Stimulated activated naive B cell treated with anti-CD40 and anti-IgM and Interleukin-4, amounts not matched to agents 10 μg/mL and 1 μg/mL and 100 μg/mL, for 72 hours (primary cell): ENCODE data around the gene ZNF70.

Experiments used
- ATAC-seq, 2 donors: fragments of 150-1000 bp; cut with Tn5 transposase; replicated peaks; 2 replicates each; pipeline ENCODE4 v1.10.0; 2021; ENCODE audit warnings: moderate library complexity in 1 of 2
- DNase-seq: peaks from one replicate; pipeline ENCODE4 v3.0.0; 2021
- H3K27ac Mint-ChIP-seq: one replicate; pipeline ENCODE4 v1.8.0; 2022; ENCODE audit warnings: mild to moderate bottlenecking, mixed read lengths
- H3K27me3 Mint-ChIP-seq, 2 donors: one replicate each; pipeline ENCODE4 v1.8.0; 2022; ENCODE audit warnings: mixed read lengths in 2 of 2
- H3K36me3 Mint-ChIP-seq, 2 donors: one replicate each; pipeline ENCODE4 v1.8.0; 2022; ENCODE audit warnings: mixed read lengths in 2 of 2, mild to moderate bottlenecking in 1 of 2
- H3K4me1 Mint-ChIP-seq, 2 donors: one replicate each; pipeline ENCODE4 v1.8.0; 2022; ENCODE audit warnings: mixed read lengths in 2 of 2, mild to moderate bottlenecking in 1 of 2
- H3K4me3 Mint-ChIP-seq, 2 donors: one replicate each; pipeline ENCODE4 v1.8.0; 2022; ENCODE audit warnings: mild to moderate bottlenecking in 2 of 2, mixed read lengths in 2 of 2, moderate library complexity in 1 of 2
- H3K9me3 Mint-ChIP-seq, 2 donors: one replicate each; pipeline ENCODE4 v1.8.0; 2022; ENCODE audit warnings: mixed read lengths in 2 of 2, mild to moderate bottlenecking in 1 of 2

The ZNF70 gene

DNA sequence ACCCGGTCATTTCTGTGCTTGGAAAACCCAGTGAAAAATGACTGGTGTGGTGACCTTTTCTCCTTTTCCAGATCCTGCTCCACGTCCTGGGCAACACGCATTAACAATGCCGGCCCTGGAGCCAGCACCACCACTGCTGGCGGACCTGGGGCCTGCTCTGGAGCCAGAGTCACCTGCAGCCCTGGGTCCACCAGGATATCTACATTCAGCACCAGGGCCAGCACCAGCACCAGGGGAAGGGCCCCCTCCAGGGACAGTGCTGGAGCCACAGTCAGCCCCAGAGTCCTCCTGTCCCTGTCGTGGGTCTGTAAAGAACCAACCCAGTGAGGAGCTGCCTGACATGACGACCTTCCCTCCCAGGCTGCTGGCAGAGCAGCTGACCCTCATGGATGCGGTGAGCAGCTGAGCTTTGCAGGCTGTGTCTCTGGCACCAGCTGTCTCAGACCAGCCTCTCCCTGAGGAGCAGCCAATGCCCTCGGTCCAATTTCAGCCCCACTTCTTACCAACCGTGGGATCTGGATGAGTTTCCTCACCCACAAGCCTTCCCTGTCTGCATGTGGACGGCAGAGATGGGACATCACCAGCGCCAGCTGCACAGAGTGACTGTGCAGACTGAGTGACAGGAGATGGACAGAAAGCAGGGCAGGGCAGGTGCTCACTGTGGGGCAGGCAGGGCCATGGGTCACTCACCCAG lies 58.2 kb downstream of the ZNF70 start:
- peaks cover 37 to 56% of the 10 kb centered on the region in 2 donors for H3K36me3 Mint-ChIP-seq

DNA sequence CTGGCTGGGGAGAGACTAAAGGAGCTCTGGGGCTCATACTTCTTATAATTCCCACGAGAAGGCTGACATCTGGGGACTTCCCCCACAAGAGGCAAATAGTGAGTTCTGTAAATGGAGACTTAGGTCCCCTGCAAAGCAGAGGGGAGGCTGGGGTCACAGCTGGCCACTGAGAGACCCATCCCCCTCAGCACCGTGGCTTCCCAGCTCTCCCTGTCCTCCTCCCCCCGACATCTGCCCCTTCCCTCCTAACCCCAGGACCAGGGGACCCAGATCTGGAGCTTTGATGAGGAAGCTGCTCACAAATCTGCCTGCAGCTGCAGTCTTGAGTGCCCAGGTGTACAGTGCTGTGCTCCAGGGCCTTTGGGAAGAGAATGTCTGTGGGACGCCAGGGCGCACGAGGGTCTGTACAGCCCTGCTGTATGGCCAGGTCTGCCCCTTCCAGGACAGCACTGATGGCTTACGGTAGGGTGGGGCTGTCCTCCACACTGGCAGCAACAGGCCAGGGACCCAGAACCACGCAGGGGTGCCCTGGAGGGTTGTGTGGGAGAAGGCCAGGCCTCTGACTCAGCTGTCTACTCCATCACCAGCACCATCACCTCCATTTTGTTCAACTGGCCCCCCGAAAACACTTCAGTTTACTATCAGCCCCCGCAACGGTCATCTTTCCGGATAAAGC lies 59.0 kb downstream of the ZNF70 start:
- no peaks in the 10 kb centered on the region for H3K9me3 Mint-ChIP-seq
- H3K4me3 Mint-ChIP-seq: no peak overlapping the region
- no peak for DNase-seq
- H3K36me3 Mint-ChIP-seq: peaks cover 37 to 57% of the 10 kb centered on the region in 2 donors
- H3K27ac Mint-ChIP-seq: no peak overlapping the region
- peaks cover 21 to 30% of the 10 kb centered on the region in 2 donors for H3K4me1 Mint-ChIP-seq
- no peak for ATAC-seq
- no peaks in the 10 kb centered on the region for H3K27me3 Mint-ChIP-seq

More for the DNA sequence above, 58.2 kb downstream of the ZNF70 start:
- H3K27me3 Mint-ChIP-seq: no peaks in the 10 kb centered on the region
- peaks cover 21 to 39% of the 10 kb centered on the region in 2 donors for H3K4me1 Mint-ChIP-seq
- H3K4me3 Mint-ChIP-seq: no peak overlapping the region
- no peaks in the 10 kb centered on the region for H3K9me3 Mint-ChIP-seq
- no peak overlapping the region for H3K27ac Mint-ChIP-seq
- DNase-seq (no peak), ATAC-seq (no peak)

- Mint-ChIP-seq H3K4me1 (peaks cover 9 to 19% of the 10 kb centered on the region in 2 donors), H3K27me3 (no peaks in the 10 kb centered on the region), H3K9me3 (no peaks in the 10 kb centered on the region), H3K27ac (no peak within 1 kb of the TSS), H3K4me3 (no peak within 1 kb of the TSS), H3K36me3 (peaks cover 35 to 55% of the 10 kb centered on the region in 2 donors)
- DNase-seq: no peak
- no peak for ATAC-seq
Measured at GRCh38 chr22:23690713-23691112, 60.2 kb downstream of the ZNF70 start, which contains the start of gene RGL4. RGL4 (plus strand) TSS chr22:23691013; CDS start chr22:23692031, 1,018 bp downstream.

- DNase-seq (no peak), ATAC-seq (no peak)
- peaks cover 29 to 42% of the 10 kb centered on the region in 2 donors for H3K36me3 Mint-ChIP-seq
- H3K9me3 Mint-ChIP-seq: no peaks in the 10 kb centered on the region
- H3K4me3 Mint-ChIP-seq: no peak overlapping the region
- H3K4me1 Mint-ChIP-seq: peaks cover 2 to 8% of the 10 kb centered on the region in 2 donors
- H3K27ac Mint-ChIP-seq: no peak overlapping the region
- no peaks in the 10 kb centered on the region for H3K27me3 Mint-ChIP-seq
Measured at GRCh38 chr22:23689414-23689813, 61.5 kb downstream of the ZNF70 start.
